Tongue (tissue), 2 donors: ENCODE data around the gene LRRC75B. TPM values are rescaled to one million over a fixed set of nuclear protein-coding genes. Genes with fewer than 3 reads are reported as not detected.
A peak's percentile ranks its signal among the peaks of the same experiment; 100 is the strongest.

ENCODE experiments used
- DNase-seq: peaks from one replicate; pipeline ENCODE4 v3.0.0-alpha.2; 2015
- total RNA-seq: library from RNA; depleted of rRNA; stranded (reverse); fragments of >200 nt; gene quantifications from one replicate; pipeline ENCODE4 v1.2.3, GENCODE V29; 2014

LRRC75B gene
- total RNA-seq, 1 donor from 2014 or later = 7.6 TPM

DNA sequence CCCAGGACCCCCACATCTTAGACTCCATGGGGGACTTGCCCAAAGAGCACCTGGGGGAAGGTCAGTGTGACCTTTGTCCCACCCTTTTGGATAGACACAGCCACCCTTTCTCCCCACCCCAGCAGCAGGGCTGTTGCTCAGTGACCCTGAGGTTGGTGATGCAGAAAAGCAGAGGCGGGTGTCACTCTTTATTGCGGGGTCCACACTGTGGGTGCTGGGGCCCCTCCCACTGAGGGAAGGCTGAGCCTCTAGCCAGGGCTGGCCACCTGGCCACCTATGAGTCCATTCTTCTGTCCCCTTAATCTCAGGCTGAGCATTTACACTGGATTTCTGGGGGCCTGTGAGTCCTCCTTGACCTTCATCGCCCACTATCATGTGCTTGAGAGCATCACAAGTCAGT lies 7.4 kb downstream of the LRRC75B start:
- no peak for DNase-seq

DNA sequence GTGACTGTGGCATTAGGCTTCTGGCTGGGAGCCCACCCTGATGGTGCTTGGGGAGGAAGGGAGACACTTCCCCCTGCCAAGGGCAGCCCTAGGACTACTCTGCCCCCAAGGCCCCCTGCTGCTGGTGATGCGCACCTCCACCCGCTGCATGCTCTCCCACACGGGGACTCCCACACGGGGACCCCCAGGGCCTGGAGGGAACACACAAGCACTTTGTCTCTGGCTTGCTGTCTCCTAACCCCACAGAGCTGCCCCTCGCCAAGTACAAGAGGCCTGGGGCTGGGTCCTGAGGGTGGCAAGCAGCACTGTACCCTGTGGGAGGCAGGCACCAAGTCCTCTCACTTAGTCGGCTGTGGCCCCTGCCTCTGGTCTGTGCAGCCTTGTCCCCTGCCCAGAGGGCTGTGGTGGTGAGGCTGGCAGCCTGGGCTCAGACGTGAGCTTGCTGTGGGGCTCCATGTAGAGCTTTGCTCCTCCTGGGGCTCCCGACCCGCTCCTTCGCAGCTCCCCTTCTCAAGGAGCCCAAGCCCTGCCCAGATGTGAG lies 7.9 kb downstream of the LRRC75B start:
- DNase-seq = no peak

DNA sequence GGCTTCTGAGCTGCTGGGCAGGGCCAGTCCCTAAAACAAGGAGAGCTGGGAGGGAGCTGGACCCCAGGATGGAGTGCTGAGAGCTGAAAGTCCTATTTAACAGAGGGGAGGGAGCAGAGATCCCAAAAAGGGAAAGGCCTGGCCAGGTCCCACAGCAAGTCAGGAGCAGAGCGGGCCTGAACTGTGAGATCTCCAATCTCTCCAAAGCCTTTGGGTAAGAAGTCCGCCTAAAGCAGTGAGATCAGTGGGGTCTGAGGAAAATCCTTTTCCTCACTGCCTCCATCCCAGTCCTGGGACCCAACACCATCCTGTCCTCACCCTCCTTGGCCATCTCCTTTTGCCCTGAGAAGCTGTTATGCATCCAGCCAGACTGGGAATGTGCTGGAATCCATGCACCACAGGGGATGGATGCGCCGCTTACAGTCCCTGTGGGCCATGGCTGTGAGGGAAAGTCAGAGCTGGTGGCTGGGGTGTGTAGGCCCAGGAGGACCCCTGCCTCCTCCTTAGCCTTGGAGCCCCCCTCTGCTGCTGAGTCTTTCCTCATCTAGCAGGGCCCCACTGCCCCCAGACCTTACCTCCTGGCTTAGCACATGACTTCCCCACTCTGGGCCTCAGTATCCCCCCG lies 8.6 kb downstream of the LRRC75B start:
- no peak for DNase-seq

DNA sequence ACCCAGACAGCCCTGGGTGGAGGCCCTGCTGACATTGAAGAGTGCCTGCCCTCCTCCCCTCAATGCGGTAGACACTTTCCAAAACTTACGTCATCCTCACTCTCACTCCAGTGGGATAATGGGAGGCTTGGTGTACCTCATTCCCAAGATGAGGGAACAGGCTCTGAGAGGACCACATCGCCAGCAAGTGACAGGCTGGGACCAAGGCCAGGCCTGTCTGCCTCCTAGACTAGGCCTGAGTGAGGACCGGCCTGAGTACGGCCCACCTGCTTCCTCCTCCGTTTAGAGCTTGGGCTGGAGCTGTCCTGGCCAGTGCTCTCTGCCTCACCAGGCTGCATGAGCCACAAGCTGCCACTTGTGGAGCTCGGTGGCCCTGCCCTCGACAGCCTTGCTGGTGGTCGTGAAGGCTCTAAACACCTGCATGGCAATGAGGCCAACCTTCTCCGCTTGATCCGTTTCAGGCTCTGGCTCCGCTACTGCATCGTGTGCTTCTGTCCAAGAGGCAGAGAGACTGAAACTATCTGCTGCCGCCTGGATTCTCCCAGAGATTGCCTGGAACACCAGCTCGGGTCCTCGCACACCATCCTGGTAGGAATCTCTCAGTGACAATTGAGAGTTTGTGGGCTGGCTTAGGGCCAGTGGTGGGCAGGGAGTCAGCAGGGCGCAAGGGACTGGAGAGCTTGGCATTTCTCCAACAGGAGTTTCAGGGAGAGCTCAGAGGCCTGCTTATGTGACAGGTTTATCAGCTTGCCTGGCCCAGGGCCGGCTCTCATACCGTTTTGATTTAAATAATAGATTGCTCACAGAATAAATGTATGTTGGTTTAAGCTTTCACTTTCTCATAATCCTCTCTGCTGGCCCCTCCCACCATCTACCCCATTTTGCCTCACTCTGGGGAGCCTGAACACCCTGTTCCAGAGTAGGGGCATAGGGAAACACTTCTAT lies 9.4 kb downstream of the LRRC75B start:
- DNase-seq = peak; percentile 49

DNA sequence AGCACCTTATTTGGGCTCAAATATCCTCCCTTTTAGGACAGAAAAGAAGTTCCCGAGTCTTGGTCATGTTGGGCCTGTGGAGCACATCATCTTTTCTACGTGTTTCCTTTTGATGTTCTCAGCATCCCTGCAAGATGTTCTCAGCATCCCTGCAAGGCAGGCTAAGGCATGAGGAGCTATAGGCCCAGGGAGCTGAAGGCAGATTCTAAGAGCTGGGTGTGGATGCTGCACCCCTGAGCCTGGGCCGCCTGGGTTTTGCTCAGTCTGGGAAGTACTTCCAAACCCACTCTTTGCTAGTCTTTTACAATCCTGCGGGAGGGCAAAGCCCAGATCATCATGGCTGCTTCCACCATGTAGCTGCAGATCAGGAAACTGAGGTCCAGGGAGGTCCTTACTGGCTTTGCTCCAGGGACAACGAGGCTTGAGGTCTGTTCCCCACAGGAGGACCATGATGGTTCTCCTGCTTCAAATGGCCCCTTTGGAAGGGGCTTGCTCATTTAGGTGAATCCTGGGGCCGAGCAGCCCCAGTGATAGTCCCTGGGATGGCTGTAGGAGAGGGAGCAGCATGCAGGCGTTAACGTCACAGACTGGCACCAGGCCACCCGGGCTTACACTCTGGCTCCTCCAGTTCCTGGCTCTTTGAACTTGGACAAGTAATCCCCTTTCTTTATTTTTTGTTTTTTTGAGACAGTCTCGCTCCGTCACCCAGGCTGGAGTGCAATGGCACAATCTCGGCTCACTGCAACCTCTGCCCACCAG lies 10.6 kb downstream of the LRRC75B start:
- no peak for DNase-seq

DNA sequence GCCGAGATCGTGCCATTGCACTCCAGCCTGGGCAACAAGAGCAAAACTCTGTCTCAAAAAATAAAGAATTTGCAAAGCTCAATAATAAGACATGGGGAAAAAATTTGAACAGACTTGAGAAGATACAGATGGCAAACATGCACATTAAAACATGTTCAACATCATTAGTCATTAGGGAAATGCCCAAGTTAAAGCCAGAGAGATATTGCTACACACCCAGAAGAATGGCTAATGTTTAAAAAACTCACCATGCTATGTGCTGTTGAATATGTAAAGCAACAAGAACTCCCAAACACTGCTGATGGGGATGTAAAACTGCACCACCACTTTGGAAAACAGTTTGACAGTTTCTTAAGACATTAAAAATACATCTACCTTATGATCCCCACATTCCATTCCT lies 12.6 kb downstream of the LRRC75B start:
- no peak for DNase-seq

DNA sequence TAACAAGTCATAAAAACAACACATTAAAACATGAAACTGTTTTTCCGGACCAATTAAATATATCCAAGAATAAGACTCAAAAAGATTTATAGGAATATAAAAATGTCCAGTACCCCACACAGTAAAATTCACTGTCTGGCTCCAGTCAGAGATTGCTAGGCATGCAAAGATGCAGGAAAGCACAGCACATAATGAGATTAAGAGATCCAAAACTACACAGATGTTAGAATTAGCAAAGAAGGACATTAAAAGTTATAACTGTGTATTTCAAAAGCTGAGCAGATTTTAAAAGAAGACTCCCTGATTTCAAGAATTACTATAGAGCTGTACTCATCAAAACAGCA lies 13.6 kb downstream of the LRRC75B start:
- no peak for DNase-seq

DNA sequence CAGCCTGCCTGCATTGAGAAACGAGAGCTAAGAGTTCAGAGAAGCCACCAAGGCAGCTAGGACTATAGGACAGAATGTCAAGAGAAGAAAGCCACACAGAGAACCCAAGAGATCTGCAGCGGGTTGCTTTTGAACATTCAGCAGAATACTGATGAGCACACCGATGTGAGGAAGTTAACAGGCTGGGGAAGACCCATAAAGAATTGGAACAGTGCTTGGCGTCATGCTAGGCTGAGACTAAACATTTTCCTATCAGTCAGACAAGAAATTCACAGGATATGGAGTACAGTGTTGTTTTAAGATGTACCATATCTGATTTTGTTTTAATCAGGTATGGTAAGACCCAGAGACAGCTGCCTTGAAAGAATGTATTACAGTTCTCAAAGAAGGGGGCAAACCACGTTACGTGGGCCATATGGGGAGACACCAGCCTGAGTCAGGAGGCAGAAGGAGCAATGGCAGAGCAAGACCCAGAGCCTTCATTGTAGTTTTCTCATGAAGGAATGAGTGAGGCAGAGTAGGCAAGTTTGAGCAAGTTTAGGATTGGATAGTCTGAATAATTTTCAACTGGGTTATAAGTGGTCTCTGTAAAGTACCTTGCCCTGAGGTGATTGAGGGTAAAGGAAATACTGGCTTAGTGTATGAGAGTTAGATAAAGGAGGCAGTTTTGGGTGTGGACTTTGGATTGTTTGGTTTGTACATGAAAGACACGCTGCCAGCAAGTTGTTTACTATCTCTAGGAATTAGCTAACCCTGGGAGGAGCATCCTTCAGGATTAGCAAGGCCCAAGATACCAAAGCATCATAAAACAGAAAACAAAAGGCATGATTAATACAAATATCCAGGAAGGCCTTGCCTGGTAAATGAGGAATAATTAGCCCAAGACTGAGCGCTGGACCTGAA lies 14.3 kb downstream of the LRRC75B start:
- peak; percentile 51 for DNase-seq

DNA sequence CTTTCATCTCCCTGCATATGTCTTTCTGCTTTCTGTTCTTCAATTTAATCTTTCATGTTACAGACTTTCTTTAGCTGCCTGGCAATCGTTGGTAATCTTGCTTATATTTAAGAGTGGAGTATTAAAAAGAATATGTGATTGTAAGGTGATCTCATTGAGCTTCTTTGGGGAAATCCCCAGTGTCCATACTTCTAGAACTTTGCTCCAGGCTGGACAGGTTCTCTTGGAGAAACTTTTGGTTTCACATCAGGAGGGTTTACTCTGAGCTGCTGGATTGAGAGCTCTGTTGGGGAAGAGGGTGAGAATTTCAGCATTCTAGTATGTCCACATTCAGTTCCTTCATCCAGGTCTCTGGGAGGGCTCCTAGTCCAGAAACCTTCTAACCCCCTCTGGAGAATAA lies 16.1 kb downstream of the LRRC75B start:
- no peak for DNase-seq

DNA sequence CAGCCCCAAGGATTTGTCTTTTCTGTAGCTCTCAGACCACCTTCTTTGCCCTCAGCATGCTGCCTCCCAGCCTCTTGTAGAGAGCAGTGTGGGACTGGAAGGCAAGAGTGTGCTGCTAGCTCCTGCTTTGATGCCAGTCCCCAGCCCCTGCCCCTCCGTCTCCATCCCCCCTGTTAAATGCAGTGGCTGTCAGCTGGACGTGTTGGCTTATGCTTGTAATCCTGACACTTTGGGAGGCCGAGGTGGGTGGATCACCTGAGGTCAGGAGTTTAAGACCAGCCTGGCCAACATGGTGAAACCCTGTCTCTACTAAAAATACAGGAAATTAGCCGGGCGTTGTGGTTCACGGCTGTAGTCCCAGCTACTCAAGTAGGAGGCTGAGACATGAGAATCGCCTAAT lies 21.6 kb downstream of the LRRC75B start:
- DNase-seq = no peak

DNA sequence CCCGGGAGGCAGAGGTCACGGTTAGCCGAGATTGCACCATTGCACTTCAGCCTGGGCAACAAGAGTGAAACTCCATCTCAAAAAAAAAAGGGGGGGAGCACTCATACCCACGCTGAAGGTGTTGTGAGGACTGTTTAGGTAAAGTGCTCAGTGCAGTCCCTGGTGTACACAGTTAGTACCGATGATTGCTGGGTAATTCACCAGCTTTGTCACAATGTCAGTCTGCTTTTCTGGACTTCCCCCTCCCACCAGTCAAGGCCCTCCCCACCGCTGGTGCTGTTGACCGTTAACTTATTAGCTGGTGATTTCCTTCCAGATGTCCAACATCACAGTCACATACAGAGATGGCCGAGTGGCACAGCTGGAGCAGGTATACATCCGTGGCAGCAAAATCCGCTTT lies 25.2 kb downstream of the LRRC75B start:
- no peak for DNase-seq

DNA sequence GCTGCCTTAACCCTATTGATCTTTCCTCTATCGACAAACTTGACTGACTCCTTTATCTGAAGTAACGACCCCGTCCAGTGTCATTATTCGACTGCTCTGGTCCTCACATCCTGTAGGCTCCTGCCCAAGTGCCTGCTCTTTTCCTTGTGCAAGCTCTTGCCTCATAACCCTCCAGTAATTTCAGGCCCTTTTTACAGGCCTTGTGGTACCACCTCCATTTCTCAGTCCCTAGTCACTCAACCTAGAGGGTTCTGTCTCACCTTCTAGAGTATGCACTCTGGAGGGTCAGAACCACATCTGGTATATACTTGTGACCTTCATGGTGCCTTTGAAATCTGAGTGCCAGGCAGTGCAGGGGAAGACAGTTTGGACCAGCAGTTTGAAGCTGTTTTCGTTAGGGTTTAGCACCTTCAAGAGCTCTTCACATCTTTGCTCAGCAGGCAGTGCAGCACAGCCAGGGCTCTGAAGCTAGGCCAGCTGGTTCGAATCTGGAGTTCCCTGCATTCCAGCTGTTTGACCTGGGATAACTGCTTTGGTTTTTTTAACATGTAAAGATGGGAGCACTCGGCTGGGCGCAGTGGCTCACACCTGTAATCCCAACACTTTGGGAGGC lies 25.9 kb downstream of the LRRC75B start:
- no peak for DNase-seq

DNA sequence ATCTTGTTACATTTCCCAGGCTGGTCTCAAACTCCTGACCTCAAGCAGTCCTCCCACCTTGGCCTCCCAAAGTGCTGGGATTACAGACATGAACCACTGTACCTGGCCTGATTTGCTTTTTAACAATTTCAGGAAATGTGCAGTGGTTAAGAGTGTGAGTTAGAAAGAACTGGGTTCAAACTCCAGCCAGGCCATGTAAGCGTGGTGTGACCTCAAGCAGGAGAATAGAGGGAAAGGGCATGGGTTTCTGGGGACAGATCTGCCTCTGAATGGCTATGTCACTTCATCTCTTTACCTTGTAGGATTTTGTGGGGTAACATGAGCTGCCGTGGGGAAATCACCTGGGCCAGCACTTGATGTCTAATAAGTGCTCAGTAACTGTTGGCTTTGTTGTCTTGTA lies 27.8 kb downstream of the LRRC75B start:
- DNase-seq = no peak

DNA sequence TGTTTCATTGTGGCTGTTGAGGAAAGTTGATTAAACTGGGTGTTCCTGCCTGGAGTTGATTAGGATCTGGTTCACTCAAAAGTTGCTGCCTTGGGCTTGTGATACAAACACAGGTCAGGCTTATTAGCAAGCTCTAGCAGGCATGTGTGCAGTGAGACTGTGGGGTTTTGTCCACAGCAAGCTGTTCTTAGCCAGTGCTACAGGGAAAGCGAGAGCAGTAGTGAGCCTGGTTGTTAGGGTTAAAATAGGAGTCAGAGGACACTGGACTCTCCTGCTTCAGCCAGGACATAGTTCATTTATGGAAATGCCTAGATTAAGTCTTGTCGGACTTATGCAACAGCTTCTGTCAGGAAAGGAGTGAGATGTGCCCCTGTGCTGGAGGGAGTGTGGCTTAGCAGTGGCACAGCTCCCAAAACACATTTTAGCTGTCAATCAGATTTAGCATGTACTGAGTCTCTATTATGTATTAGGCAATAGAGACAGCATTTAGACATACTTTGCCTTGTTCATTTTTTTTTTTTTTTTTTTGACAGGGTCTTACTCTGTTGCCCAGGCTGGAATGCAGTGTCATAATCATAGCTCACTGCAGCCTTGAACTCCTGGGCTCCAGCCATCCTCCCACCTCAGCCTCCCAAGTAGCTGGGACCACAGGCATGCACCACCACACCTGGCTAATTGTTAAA lies 28.4 kb downstream of the LRRC75B start:
- DNase-seq = no peak

DNA sequence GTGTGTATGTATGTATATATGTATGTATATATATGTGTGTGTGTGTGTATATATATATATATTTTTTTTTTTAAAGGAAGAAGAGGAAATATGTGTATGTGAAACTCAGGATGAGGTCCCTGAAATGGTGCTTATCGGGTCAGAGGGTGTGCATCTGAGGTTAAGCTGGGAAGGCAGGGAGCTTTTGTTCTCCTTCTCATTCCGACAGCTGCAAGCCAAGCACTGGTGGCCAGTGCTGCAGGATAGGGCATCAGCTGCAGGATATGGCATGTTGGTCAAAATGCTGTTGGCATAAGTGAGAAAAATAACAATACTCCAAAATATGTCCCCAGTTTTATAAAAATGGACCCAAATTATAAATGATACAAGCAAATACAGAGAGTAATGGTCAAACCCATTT lies 29.6 kb downstream of the LRRC75B start:
- DNase-seq = no peak

DNA sequence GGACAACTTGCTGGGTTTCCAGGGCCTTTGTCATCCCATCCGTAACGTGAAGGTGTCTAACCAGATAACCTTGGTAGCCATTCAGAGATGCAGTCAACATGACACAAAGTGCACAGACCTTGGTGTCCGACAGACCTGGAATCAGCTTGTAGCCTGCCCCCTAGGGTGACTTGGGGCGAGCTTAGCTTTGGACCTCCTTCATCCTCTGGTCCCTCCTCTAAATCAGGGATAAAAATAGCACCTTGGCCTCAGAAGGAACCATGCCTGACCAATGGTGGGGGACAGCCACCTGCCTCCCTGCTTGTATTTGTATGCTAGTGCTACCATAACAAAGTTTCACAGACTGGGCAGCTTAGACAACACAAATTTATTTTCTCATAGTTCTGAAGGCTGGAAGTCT lies 33.4 kb downstream of the LRRC75B start:
- DNase-seq = no peak

DNA sequence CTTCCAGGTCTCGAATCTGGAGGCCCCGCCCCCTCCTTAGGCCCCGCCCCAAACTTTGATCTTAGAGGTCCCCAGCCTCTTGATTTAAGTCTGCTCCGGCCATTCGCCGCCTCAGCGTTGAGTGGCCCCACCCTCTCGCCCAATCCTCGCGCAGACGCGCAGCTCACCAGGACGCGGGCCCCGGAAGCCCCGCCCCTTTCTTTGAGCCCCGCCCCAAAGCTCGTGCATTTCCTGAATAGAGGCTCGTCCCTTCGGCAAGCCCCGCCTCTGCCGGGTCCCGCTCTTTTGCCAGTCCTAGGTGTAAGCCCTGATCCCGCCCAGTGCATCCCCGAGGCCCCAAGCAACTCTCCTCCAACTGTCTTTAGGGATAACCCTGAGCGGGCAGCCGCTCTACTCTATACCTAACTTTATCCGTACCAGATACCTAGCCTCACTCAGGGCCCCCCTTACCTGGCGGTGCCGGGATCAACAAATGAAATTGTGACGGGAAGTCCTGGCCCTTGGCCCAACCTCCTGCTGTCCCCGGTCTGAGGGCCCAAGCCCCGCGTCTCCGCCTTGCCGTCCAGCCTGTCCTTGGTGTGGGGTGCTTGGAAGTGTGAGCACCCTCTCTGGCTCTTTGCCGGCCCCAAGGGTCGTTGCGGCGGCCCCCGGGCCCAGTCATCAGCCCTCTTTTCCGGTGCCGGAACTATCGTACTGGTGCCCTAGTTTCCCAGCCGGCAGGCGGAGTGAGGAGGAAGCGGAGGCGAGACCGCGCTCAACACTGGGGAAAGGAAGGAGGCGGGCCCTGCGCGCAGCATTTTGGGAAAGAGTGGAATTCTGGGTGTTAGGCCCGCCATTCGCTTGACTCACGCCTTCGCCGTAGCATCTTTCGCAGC lies 37.5 kb downstream of the LRRC75B start, which contains the start of gene SNRPD3:
Gene SNRPD3 (plus strand): TSS at position 835 of the 875 bp plus-strand sequence. CDS start 1,676 bp downstream, outside the sequence.
- DNase-seq = peak; percentile 100

DNA sequence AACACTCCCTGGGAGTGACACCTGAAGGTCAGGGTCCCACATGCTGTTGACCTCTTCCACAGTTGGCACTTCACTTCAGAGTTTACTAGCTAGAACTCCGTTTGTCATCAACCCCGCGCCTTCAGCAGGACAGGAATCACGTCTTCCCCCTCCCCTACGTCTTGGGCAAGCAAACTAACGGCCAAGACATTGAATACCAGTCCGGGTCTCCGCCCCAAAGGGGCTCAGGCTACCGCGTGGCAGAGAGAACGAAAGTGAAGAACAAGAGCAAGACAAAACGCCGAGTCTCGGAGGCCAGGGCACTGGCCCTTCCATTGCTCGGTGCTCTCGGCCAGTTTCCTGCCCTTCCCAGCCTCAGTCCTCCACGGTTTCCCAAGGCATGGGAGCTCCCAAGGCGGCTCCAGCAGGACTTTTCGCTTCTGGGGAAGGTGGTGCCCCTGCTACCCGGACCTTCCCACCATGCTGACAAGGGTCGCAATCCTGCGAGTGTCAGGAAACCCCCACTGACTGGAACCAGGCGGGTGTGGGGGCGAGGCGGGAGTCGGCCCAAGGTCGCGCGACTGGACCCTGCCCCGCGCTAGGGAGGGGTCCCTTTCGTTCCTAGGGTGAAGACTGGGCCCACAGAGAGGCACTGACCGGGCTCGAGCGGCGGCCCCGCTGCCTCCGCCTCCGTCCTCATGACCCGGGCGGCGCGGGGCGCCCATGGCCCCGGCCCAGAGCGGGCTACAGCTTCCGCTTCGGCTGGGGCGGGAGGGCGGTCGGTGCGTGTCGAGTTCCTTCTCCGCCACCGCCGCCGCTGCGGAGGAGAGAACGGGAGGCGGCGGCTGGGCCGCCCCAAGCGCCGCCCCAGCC lies 38.3 kb downstream of the LRRC75B start, which contains the start of gene GUCD1:
Gene GUCD1 (minus strand): TSS at position 826 of the 852 bp plus-strand sequence. CDS start 147 bp downstream, at position 679.
- DNase-seq = peak; percentile 34
